B cell (primary cell): ENCODE measurements around the gene XPNPEP2. TPM values are rescaled to one million over a fixed set of nuclear protein-coding genes. Genes with fewer than 3 reads are reported as not detected.

ENCODE experiments used
- ATAC-seq: fragments of 200-7000 bp; cut with Tn5 transposase; one replicate; pipeline ENCODE4 v1.10.0; 2021; ENCODE audit warnings: low read depth, mild to moderate bottlenecking, moderate number of reproducible peaks, moderate library complexity
- CTCF ChIA-PET: fragments of 350-600 bp; sonication (Branson Sonifier 250); formaldehyde crosslinking; loops from one replicate; lab custom pipeline; 2021; ENCODE audit warnings: antibody characterized with exemption, inconsistent platforms; lab: Charles Lee
- POLR2A ChIA-PET: fragments of 350-600 bp; sonication (Branson Sonifier 250); formaldehyde crosslinking; loops from one replicate; lab custom pipeline; 2021; ENCODE audit warnings: antibody characterized with exemption; lab: Charles Lee
- DNase-seq: peaks from one replicate; pipeline ENCODE4 v3.0.0; 2013
- H2AFZ ChIP-seq: 2 replicates; pipeline ENCODE4 v1.6.1; 2012; ENCODE audit warnings: mild to moderate bottlenecking, low read depth, low read length; ENCODE audit not compliant: insufficient read depth, poor library complexity, severe bottlenecking
- H3K27ac ChIP-seq, 2 donors: 1 replicate in 1 of 2; 2 replicates in 1 of 2; pipeline ENCODE4 v1.5.1; 2012 to 2013; ENCODE audit warnings: low read length in 2 of 2, mild to moderate bottlenecking in 2 of 2, moderate library complexity in 1 of 2
- H3K27me3 ChIP-seq, 4 experiments: fragments of 200-600 bp in 1 of 4; sonication (generic) in 1 of 4; replicated peaks in 1 of 4; 1 replicate in 2 of 4; 2 replicates in 2 of 4; pipeline versions ENCODE4 v1.6.1 to v1.7.0; 2013 to 2016; ENCODE audit warnings: low read length in 3 of 4, mild to moderate bottlenecking in 2 of 4, mixed read lengths in 1 of 4, moderate library complexity in 1 of 4; ENCODE audit not compliant: insufficient read depth in 4 of 4, control insufficient read depth in 3 of 4; ENCODE audit errors: control extremely low read depth in 1 of 4
- H3K36me3 ChIP-seq, 2 experiments: replicated peaks in 1 of 2; 1 replicate in 1 of 2; 2 replicates in 1 of 2; pipeline versions ENCODE4 v1.6.1 to v1.7.1; 2013; ENCODE audit warnings: low read length in 1 of 2; ENCODE audit not compliant: insufficient read depth in 2 of 2, control insufficient read depth in 1 of 2; ENCODE audit errors: control extremely low read depth in 1 of 2, extremely low read depth in 1 of 2
- H3K4me1 ChIP-seq, 2 donors: fragments of 200-600 bp in 1 of 2; sonication (generic) in 1 of 2; 1 replicate in 1 of 2; 2 replicates in 1 of 2; pipeline versions ENCODE4 v1.5.1 to v1.6.1; 2013 to 2017; ENCODE audit warnings: low read length in 2 of 2; ENCODE audit not compliant: control insufficient read depth in 2 of 2, insufficient read depth in 2 of 2
- H3K4me2 ChIP-seq: replicated peaks from 2 replicates; pipeline ENCODE3; 2012; ENCODE audit warnings: mild to moderate bottlenecking, low read depth, low read length; ENCODE audit not compliant: poor library complexity, severe bottlenecking
- H3K4me3 ChIP-seq, 5 experiments: fragments of 200-600 bp in 1 of 5; sonication (generic) in 1 of 5; 1 replicate in 3 of 5; 2 replicates in 2 of 5; pipeline versions ENCODE4 v1.5.1 to v1.7.0; 2011 to 2016; ENCODE audit warnings: low read length in 4 of 5, mild to moderate bottlenecking in 4 of 5, low read depth in 2 of 5, control low read depth in 1 of 5, moderate library complexity in 1 of 5; ENCODE audit not compliant: insufficient read depth in 1 of 5; ENCODE audit errors: control extremely low read depth in 1 of 5, extremely low read depth in 1 of 5
- H3K79me2 ChIP-seq: fragments of 200-600 bp; sonication (generic); one replicate; pipeline ENCODE4 v1.6.0; 2016; ENCODE audit warnings: low read length; ENCODE audit not compliant: control insufficient read depth, insufficient read depth
- H3K9ac ChIP-seq: fragments of 200-600 bp; sonication (generic); 2 replicates; pipeline ENCODE4 v1.6.1; 2017; ENCODE audit warnings: mild to moderate bottlenecking, low read length, moderate library complexity
- H3K9me3 ChIP-seq, 3 donors: one replicate each; pipeline versions ENCODE4 v1.6.1 to v1.7.1; 2013; ENCODE audit warnings: low read length in 2 of 3; ENCODE audit not compliant: control insufficient read depth in 2 of 3, insufficient read depth in 1 of 3; ENCODE audit errors: control extremely low read depth in 1 of 3
- H4K20me1 ChIP-seq: 2 replicates; pipeline ENCODE4 v1.6.0; 2012; ENCODE audit warnings: mild to moderate bottlenecking, low read length; ENCODE audit not compliant: insufficient read depth, control insufficient read depth, poor library complexity, severe bottlenecking
- H3K27ac Mint-ChIP-seq: one replicate; pipeline ENCODE4 v1.8.0; 2021; ENCODE audit warnings: mixed read lengths
- H3K27me3 Mint-ChIP-seq: one replicate; pipeline ENCODE4 v1.8.0; 2021; ENCODE audit warnings: mixed read lengths
- H3K4me1 Mint-ChIP-seq: one replicate; pipeline ENCODE4 v1.8.0; 2021; ENCODE audit warnings: mixed read lengths
- H3K4me3 Mint-ChIP-seq: one replicate; pipeline ENCODE4 v1.8.0; 2021; ENCODE audit warnings: mixed read lengths
- H3K9me3 Mint-ChIP-seq: one replicate; pipeline ENCODE4 v1.8.0; 2022; ENCODE audit warnings: mixed read lengths; ENCODE audit not compliant: insufficient read depth
- EZH2 ChIP-seq: IDR thresholded peaks from 2 replicates; pipeline ENCODE4 v1.6.1; 2012; ENCODE audit warnings: borderline replicate concordance, low read depth, mild to moderate bottlenecking, moderate library complexity, low read length; ENCODE audit not compliant: insufficient read depth, poor library complexity, severe bottlenecking
- WGBS: methylation state at CpG from one replicate; pipeline ENCODE4 v1.1.5; 2013; ENCODE audit warnings: missing lambda C conversion rate; ENCODE audit not compliant: insufficient coverage; 5-methylcytosine and 5-hydroxymethylcytosine counted together
- intact Hi-C: fragments of 100-400 bp; cut with micrococcal nuclease; formaldehyde crosslinking; loops from one replicate; pipeline ENCODE4 v1.10.0; 2022
- polyA plus RNA-seq: library from polyadenylated mRNA; depleted of rRNA; stranded (reverse); fragments of >200 nt; gene quantifications from 2 replicates; pipeline ENCODE4 v1.2.3, GENCODE V29; 2012
- total RNA-seq, 2 donors: library from RNA; stranded (reverse); fragments of 120-200 nt in 1 of 2; gene quantifications; 1 replicate in 1 of 2; 2 replicates in 1 of 2; pipeline versions ENCODE4 v1.2.3 to v1.2.4, GENCODE V29; 2013 to 2022
- TF ChIP-seq, protein P1 (sequence below): fragments of 200-600 bp; IDR thresholded peaks from one replicate; pipeline ENCODE4 v1.8.0; 2022; ENCODE audit warnings: antibody characterized with exemption, mild to moderate bottlenecking

Gene XPNPEP2
- total and polyA plus RNA-seq, 2 donors (not counting 1 experiment from before 2014, with no cell fraction given) = 0.31 TPM; not detected in 1

DNA sequence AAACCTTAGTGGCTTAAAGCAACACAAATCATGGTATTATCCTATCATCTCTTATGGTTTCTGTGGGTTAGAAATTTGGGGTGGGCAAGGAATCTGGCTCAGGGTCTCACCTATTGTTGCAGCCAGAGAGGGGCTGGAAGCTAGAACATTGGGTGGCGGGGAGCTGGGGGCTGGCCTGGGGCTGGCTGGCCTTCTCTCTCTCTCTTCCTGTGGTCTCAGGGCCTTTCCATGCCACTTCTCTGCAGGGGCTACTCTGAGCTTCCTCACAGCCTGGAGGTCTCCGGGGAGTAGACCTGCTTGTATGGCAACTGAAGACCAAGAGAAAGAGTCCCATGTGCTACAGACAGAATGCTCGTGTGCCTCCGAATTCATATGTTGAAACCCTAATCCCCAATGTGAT lies 10.7 kb upstream of the XPNPEP2 start:
- Histone ChIP-seq H3K36me3 (no peaks in the 10 kb centered on the region), H3K27ac (no peak overlapping the region), H3K9ac (no peak overlapping the region), H2AFZ (no peak overlapping the region), H3K4me3 (no peak overlapping the region), H3K4me1 (peaks cover 16 to 24% of the 10 kb centered on the region in 2 donors), H3K4me2 (no peak overlapping the region), H4K20me1 (no peaks in the 10 kb centered on the region), H3K9me3 (no peaks in the 10 kb centered on the region), H3K27me3 (no peaks in the 10 kb centered on the region), H3K79me2 (no peaks in the 10 kb centered on the region)
- Mint-ChIP-seq H3K27me3 (no peaks in the 10 kb centered on the region), H3K27ac (no peak overlapping the region), H3K4me1 (peaks cover 28% of the 10 kb centered on the region), H3K9me3 (no peaks in the 10 kb centered on the region), H3K4me3 (no peak overlapping the region)
- TF ChIP-seq, protein P1, sequence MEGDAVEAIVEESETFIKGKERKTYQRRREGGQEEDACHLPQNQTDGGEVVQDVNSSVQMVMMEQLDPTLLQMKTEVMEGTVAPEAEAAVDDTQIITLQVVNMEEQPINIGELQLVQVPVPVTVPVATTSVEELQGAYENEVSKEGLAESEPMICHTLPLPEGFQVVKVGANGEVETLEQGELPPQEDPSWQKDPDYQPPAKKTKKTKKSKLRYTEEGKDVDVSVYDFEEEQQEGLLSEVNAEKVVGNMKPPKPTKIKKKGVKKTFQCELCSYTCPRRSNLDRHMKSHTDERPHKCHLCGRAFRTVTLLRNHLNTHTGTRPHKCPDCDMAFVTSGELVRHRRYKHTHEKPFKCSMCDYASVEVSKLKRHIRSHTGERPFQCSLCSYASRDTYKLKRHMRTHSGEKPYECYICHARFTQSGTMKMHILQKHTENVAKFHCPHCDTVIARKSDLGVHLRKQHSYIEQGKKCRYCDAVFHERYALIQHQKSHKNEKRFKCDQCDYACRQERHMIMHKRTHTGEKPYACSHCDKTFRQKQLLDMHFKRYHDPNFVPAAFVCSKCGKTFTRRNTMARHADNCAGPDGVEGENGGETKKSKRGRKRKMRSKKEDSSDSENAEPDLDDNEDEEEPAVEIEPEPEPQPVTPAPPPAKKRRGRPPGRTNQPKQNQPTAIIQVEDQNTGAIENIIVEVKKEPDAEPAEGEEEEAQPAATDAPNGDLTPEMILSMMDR = no peak
- TF ChIP-seq EZH2 = no peak
- ATAC-seq = no peak
- DNase-seq = no peak
- POLR2A ChIA-PET = no interaction called here
- CTCF ChIA-PET = interaction anchor here (1.1 kb wide), 1 partner anchor 95 kb away, joined by 3 read pairs; no protein-coding TSS in a partner anchor
- WGBS = no CpG with 5 or more reads among the region's 4 CpGs
- intact Hi-C loops = no loop called here

DNA sequence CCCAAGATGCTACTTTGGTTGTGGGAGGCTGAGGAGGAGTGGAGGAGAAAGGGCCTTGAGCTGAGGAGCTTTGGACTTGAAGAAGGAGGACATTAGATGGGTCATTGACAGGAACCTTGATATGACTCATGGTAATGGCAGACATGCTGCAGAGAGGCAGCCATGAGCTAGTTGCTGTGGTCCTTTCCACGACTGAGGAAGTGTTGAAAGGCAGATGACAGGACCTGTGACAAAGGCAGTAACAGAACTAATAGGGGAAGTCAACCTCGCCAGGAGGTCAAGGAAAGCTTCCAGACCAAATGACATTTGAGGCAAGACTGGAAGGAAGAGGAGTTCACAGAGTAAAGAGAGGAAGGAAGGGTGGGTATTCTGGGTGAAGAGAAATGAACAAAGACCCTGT lies 7.6 kb upstream of the XPNPEP2 start:
- H3K27me3 ChIP-seq = no peaks in the 10 kb centered on the region
- no peak for TF ChIP-seq EZH2
- TF ChIP-seq, protein P1 = no peak
- H3K4me3 Mint-ChIP-seq = no peak overlapping the region
- H4K20me1 ChIP-seq = no peaks in the 10 kb centered on the region
- WGBS = 18% methylated on average over 2 of the region's 2 CpGs
- H3K9ac ChIP-seq = no peak overlapping the region
- no peaks in the 10 kb centered on the region for H3K79me2 ChIP-seq
- H3K9me3 Mint-ChIP-seq = no peaks in the 10 kb centered on the region
- H3K9me3 ChIP-seq = no peaks in the 10 kb centered on the region
- POLR2A ChIA-PET = interaction anchor here (0.9 kb wide), 1 partner anchor 45 kb away, joined by 4 read pairs; no protein-coding TSS in a partner anchor
- H3K27me3 Mint-ChIP-seq = no peaks in the 10 kb centered on the region
- H3K4me2 ChIP-seq = no peak overlapping the region
- H3K4me3 ChIP-seq = no peak overlapping the region
- H3K27ac Mint-ChIP-seq = no peak overlapping the region
- peaks cover 18 to 27% of the 10 kb centered on the region in 2 donors for H3K4me1 ChIP-seq
- DNase-seq (no peak), ATAC-seq (no peak)
- peaks cover 34% of the 10 kb centered on the region for H3K4me1 Mint-ChIP-seq
- intact Hi-C loops = no loop called here
- no peaks in the 10 kb centered on the region for H3K36me3 ChIP-seq
- CTCF ChIA-PET = interaction anchor here (1.1 kb wide), 1 partner anchor 91 kb away, joined by 4 read pairs; no protein-coding TSS in a partner anchor
- no peak overlapping the region for H2AFZ ChIP-seq
- no peak overlapping the region for H3K27ac ChIP-seq
